GM19240 (cell line): ENCODE measurements around the gene MADCAM1.
"Not testable (repeated sequence)": the region's sequence is repeated elsewhere in the genome, so short reads cannot be mapped to it uniquely, and the experiment has no call there.

Experiments
- DNase-seq: peaks from one replicate; pipeline ENCODE4 v3.0.0; 2011; ENCODE audit warnings: low spot score; ENCODE audit not compliant: insufficient read length

MADCAM1 gene

DNA sequence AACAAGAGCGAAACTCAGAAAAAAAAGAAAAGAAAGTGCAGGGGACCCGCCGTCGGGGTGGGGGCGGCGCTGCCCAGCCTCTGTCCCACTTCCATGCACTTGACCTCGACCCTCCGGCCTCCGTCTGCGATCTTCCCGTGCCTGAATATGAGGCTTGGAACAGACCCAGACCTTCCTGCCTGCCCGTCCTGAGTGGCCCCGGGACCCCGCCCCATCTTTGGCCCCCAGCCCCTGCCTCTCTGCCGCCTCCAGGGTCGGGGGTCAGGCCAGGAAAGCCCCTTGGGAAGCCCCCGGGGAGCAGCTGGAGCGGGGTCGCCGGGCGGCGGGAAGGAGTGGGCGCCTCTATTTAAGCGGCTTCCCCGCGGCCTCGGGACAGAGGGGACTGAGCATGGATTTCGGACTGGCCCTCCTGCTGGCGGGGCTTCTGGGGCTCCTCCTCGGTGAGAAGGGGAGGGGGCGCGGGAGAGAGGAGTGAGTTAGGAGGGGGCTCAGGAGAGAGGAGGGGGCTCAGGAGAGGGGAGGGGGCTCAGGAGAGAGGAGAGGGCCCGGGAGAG lies at the start of gene MADCAM1:
MADCAM1 (plus strand) TSS at position 375 of the 554 bp plus-strand sequence; CDS start at position 389, 14 bp downstream.
- no peak for DNase-seq

- DNase-seq: no peak
Observed at GRCh38 chr19:447064-447426, 49.2 kb upstream of the MADCAM1 start.

DNA sequence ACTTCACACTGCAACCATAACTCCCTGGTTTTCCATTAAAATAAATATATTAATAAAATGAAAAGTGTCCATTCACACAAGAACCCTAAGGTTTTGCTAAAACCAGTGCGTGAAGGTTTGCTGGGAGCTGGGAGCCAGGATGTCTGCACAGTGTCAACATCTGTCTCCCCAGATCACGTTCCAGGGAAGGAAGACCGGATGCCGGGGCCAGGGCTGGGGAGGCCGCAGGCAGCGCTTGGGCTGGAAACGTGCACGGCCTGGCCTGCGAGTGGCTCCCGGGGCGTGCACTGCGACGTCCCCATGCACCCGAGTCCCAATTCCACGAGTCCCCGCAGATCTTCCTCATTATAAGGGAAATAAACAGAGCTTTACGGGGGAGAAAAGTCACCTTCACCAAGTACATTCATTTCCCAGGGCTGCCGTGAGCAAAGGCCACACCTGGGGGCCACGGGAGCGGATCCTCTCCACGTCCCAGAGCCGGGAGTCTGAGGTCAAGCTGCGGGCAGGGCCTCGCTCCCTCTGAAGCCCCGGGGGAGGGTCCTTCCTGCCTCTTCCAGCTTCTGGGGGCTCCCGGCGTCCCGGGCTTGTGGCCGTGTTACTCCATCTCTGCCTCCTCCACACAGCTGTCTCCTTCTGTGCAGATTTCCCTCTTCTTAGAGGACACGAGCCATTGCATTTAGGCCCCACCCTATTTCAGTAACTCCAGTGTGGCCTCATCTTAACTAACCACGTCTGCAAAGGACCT lies 48.3 kb upstream of the MADCAM1 start:
- DNase-seq: no peak

GRCh38 chr19:449916-450315 lies 46.4 kb upstream of the MADCAM1 start:
- DNase-seq: no peak

DNA sequence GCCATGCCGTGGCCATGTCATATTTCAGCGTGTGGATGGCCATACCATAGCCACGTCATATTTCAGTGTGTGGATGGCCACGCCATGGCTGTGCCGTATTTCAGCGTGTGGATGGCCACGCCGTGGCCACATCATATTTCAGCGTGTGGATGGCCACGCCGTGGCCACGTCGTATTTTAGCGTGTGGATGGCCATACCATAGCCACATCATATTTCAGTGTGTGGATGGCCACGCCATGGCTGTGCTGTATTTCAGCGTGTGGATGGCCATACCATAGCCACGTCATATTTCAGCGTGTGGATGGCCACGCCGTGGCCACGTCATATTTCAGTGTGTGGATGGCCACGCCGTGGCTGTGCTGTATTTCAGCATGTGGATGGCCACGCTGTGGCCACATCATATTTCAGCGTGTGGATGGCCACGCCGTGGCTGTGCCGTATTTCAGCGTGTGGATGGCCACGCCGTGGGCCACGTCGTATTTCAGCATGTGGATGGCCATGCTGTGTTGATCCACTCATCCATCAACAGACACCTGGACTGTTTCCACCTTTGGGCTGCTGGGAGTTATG lies 45.3 kb upstream of the MADCAM1 start:
- not testable (repeated sequence) for DNase-seq

GRCh38 chr19:452829-453228 lies 43.5 kb upstream of the MADCAM1 start:
- no peak for DNase-seq

- DNase-seq: no peak
Observed at GRCh38 chr19:453606-454005, 42.7 kb upstream of the MADCAM1 start.

DNA sequence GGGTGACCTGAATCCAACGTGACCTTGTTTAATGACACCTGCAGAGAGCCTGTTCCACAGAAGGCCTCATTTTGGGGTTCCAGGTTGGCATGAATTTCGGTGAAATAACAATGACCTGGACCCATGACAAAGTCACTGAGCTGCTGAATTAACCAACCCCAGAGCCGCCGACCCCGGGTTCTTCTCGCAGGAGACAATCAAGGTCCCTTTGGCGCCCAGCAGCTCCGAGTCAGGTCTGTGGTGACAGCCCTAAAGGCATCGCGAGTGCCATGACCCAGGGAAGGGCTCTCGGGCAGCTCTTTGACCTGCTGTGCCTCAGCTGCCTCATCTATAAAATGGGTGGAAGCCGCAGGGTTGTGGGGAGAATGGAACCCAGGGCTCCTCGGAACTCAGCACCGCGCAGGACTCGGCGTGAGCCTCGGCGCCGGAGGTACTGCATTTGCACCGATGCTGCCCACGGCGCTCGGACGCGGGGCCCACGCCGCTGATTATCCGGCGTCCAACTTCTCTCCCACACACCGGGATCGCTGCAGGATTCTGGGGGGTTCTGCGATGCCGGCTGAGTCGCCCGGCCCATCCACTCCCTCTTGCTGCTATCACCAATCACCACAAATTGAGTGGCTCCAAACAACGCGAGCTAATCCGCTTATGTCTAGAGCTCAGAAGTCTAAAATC lies 41.1 kb upstream of the MADCAM1 start:
- no peak for DNase-seq

DNA sequence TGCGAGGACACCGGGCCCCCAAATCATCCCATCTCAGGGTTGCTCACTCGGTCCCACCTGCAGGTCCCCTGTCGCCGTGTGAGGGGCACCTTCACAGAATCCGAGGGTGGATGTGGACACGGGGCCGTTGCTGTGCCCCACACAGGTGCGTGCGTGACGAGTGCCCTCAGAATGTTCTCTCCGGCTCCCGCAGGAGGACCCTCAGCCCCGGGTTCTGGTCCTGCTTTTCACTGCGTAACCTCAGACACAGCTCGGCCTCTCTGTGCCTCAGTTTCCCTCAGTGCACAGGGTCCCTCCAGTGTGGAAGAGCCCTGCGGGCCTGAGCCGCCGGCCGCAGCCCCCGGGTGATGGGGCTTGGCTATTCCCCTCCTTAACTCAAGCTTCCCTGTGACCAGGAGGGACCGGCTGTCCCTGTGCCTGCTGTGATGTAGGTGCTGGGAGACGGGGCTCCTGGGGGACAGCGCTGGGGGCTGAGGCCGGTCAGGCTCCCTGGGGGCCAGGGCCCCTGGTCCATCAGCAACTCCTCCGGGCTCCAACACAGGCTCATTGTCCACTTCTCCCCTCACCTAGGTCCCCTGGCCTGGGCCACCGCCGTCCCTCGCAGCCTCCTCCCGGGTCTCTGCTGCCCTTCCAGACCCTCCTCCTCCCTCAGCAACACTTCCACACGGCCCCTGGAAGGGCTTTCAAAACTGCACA lies 40.3 kb upstream of the MADCAM1 start:
- DNase-seq: no peak

DNA sequence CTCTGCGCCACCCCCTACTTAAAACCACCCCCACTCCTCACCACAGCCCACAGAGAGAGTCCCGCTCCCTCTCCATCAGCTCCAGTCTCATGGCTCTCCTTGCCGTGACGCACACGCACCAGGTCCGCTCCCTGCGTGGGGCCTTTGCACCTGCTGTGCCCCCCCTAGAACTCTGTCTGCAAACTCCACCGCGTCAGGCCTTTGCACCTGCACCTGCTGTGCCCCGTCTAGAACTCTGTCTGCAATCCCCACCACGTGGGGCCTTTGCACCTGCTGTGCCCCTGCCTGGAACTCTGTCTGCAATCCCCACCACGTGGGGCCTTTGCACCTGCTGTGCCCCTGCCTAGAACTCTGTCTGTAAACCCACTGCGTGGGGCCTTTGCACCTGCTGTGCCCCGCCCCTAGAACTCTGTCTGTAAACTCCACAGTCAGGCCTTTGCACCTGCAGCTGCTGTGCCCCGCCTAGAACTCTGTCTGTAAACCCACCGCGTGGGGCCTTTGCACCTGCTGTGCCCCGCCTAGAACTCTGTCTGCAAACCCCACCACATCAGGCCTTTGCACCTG lies 39.7 kb upstream of the MADCAM1 start:
- DNase-seq: no peak

- DNase-seq: no peak
Observed at GRCh38 chr19:457636-458035, 38.6 kb upstream of the MADCAM1 start.

GRCh38 chr19:458091-459042 lies 37.9 kb upstream of the MADCAM1 start:
- no peak for DNase-seq

- no peak for DNase-seq
Observed at GRCh38 chr19:459724-460511, 36.4 kb upstream of the MADCAM1 start.

DNA sequence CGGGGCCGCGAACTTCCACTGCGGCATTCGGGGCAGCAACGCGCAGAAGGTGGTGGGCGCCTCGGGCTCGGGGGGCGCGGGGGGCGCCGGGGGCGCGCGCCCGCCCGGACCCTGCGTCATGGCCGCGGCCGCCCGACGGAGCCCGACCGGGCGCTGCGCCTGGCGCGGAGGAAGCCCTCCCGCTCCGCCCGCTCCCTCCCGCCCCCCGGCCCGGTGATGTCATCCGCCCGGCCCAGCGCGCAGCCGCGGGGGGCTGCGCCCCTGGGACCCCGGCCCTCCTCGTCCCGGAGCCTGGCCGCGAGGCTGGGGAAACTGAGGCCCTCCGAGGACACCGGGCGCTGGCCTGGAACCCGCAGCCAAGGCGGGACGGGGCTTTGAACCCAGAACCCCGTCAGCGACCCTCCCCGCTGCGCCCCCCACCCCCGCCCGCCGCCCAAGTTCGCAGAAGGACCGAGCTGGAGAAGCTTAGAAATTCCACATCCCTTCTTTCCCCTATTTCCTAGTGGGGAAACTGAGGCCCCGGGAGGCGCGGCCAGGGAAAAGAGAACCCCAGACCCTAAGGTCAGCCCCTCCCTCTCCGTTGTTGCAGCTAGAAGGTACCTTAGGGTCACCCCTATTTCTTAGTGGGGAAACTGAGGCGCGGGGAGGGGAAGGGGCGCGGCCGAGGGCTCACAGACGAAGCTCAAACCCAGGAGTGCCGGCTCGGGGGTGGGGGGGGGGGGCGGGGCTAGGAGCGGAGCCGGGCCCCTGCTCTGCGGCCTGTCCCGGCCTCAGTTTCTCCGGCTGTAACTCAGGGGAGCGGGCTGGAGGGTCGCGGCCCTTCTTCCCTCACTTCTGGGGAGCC lies 35.2 kb upstream of the MADCAM1 start, which contains the start of gene SHC2:
SHC2 (minus strand) TSS at position 157 of the 844 bp plus-strand sequence; CDS start at position 120, 37 bp downstream.
- DNase-seq: no peak

GRCh38 chr19:461721-462551 lies 34.4 kb upstream of the MADCAM1 start:
- no peak for DNase-seq

GRCh38 chr19:463483-464207 lies 32.6 kb upstream of the MADCAM1 start:
- no peak for DNase-seq

- no peak for DNase-seq
Observed at GRCh38 chr19:464208-464545, 32.1 kb upstream of the MADCAM1 start.
